IPS DF 6.9 (cell line): Measurements from ENCODE around the gene TSPAN17.

Source experiments
- DNase-seq: peaks from one replicate; pipeline ENCODE4 v3.0.0-alpha.2; 2013; ENCODE audit warnings: low read depth, low spot score
- H3K27ac ChIP-seq: one replicate; pipeline ENCODE4 v1.5.1; 2013; ENCODE audit warnings: low read length, control low read depth
- H3K27me3 ChIP-seq: 2 replicates; pipeline ENCODE4 v1.6.1; 2013; ENCODE audit warnings: mild to moderate bottlenecking, low read length; ENCODE audit not compliant: control insufficient read depth, insufficient read depth
- H3K36me3 ChIP-seq: 2 replicates; pipeline ENCODE4 v1.6.1; 2013; ENCODE audit warnings: low read length; ENCODE audit not compliant: control insufficient read depth, insufficient read depth
- H3K4me1 ChIP-seq: 2 replicates; pipeline ENCODE4 v1.6.1; 2013; ENCODE audit warnings: low read length; ENCODE audit not compliant: control insufficient read depth, insufficient read depth
- H3K4me3 ChIP-seq: 2 replicates; pipeline ENCODE4 v1.5.1; 2013; ENCODE audit warnings: mild to moderate bottlenecking, low read length
- H3K9me3 ChIP-seq: 2 replicates; pipeline ENCODE4 v1.6.1; 2013; ENCODE audit warnings: low read length, inconsistent platforms; ENCODE audit not compliant: control insufficient read depth, insufficient read depth
- WGBS: extraction: QIAGEN DNeasy Blood & Tissue Kit; methylation state at CpG from one replicate; pipeline ENCODE4 v1.1.7; 2013; ENCODE audit warnings: mixed read lengths, missing lambda C conversion rate; ENCODE audit not compliant: insufficient read length, insufficient coverage; 5-methylcytosine and 5-hydroxymethylcytosine counted together

The TSPAN17 gene

DNA sequence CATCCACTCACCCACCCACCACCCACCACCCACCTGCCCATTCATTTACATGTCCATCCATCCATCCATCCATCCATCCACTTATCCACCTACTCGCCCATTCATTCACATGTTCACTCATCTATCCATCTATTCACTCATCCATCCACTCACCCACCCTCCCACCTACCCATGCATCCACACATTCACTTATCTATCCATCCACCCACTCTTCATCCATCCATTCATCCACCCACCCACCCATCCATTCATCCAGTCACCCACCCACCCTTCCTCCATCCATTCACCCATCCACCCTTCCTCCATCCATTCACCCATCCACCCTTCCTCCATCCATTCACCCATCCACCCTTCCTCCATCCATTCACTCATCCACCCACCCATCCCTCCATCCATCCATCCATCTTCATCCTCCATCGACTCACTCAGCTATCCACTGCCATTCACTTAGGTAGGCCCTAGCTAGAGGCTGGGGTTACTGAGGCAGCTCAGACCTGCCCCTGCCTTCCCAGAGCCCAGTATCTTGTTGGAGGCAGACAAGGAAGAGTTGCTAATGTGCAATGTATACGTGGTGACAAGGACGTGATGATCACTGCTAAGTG lies 12.7 kb downstream of the TSPAN17 start:
- Histone ChIP-seq H3K4me1 (peaks cover 5% of the 10 kb centered on the region), H3K36me3 (0 out of 2 replicates have a peak, but pooled peaks cover 3% of the 10 kb centered on the region), H3K27ac (no peak overlapping the region), H3K27me3 (no peaks in the 10 kb centered on the region), H3K9me3 (no peaks in the 10 kb centered on the region), H3K4me3 (no peak overlapping the region)
- WGBS = 100% methylated on average over 1 of the region's 4 CpGs
- DNase-seq = no peak

GRCh38 chr5:176660530-176660859 lies 13.2 kb downstream of the TSPAN17 start:
- no CpG with 5 or more reads among the region's 1 CpG for WGBS
- H3K27me3 ChIP-seq = no peaks in the 10 kb centered on the region
- peaks cover 5% of the 10 kb centered on the region for H3K4me1 ChIP-seq
- DNase-seq = no peak
- no peak overlapping the region for H3K4me3 ChIP-seq
- 0 out of 2 replicates have a peak, but pooled peaks cover 3% of the 10 kb centered on the region for H3K36me3 ChIP-seq
- H3K9me3 ChIP-seq = no peaks in the 10 kb centered on the region
- H3K27ac ChIP-seq = no peak overlapping the region

GRCh38 chr5:176660860-176661641 lies 13.8 kb downstream of the TSPAN17 start:
- H3K4me1 ChIP-seq = peaks cover 5% of the 10 kb centered on the region
- no peaks in the 10 kb centered on the region for H3K27me3 ChIP-seq
- H3K36me3 ChIP-seq = 0 out of 2 replicates have a peak, but pooled peaks cover 3% of the 10 kb centered on the region
- H3K27ac ChIP-seq = no peak overlapping the region
- no CpG with 5 or more reads among the region's 33 CpGs for WGBS
- no peak overlapping the region for H3K4me3 ChIP-seq
- DNase-seq = peak; percentile 87
- no peaks in the 10 kb centered on the region for H3K9me3 ChIP-seq

- Histone ChIP-seq H3K4me1 (peaks cover 5% of the 10 kb centered on the region), H3K27ac (no peak overlapping the region), H3K36me3 (0 out of 2 replicates have a peak, but pooled peaks cover 3% of the 10 kb centered on the region), H3K9me3 (no peaks in the 10 kb centered on the region), H3K27me3 (no peaks in the 10 kb centered on the region), H3K4me3 (no peak overlapping the region)
- no peak for DNase-seq
- WGBS = no CpG with 5 or more reads among the region's 10 CpGs
These were observed 14.4 kb downstream of the TSPAN17 start for GRCh38 chr5:176661676-176662075.

DNA sequence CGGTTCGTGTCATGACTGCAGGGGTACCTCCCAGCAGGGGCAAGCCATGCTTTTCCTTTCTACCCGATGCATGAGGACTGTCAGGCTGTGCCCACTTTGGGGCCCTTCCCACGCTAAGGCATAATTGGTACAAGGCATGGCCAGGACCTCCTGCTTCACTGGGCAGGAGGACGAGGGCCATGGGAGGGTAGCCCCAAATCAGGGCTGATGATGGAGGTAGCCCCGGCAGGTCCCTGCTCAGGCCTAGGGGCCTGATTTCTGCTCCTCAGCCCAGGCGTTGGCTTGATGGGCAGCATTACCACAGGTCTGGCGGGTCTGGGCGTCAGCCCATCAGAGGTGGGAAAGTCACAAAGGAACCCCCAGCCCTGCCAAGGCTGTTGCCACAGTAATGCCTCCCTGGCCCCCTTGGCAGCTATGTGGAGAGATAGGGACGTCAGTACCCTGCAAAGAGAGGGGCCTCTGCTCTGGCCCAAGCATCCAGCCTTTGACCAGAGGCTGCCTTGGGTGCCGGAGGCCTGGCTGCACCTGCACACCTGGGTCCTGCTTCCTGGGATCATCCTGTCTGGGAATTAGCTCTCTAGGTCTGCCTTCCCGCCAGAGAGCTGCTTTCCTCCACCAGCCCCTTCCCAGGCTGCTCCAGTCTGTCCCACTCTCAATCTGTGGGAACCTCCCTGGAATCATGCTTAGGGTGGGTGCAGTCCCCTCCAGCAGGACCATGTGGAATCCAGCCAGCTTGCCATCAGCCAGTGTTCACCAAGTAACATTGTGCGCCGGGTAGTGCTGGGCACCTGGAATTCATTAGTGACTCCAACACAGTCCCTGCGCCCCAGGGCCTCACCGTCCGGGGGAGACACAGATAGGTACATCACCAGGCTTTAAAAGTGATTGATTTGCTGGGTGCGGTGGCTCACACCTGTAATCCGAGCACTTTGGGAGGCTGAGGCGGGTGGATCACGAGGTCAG lies 15.4 kb downstream of the TSPAN17 start:
- H3K27me3 ChIP-seq = no peaks in the 10 kb centered on the region
- H3K4me3 ChIP-seq = no peak overlapping the region
- no peaks in the 10 kb centered on the region for H3K36me3 ChIP-seq
- WGBS = no CpG with 5 or more reads among the region's 21 CpGs
- no peak overlapping the region for H3K27ac ChIP-seq
- H3K9me3 ChIP-seq = no peaks in the 10 kb centered on the region
- DNase-seq = no peak
- peaks cover 5% of the 10 kb centered on the region for H3K4me1 ChIP-seq

DNA sequence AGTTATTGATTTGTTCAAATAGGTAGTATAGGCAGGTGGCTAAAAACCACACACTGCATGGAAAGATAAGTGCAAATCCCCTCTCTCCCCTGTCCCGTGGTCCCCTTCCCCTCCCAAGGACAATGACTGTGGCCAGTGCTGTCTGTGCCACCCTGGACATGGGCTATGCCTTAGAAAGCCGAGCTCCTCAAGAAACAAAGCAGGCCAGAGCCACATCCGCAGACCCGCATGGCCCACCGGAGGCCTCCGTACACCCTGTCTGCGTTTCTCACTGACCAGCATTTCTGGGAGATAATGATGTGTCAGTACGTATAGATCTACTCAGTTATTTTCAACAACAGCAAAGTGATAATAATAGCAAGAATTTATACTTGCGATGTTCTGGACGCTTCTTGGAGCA lies 16.3 kb downstream of the TSPAN17 start:
- Histone ChIP-seq H3K27me3 (no peaks in the 10 kb centered on the region), H3K4me1 (peaks cover 5% of the 10 kb centered on the region), H3K36me3 (no peaks in the 10 kb centered on the region), H3K4me3 (no peak overlapping the region), H3K27ac (no peak overlapping the region), H3K9me3 (no peaks in the 10 kb centered on the region)
- WGBS = no CpG with 5 or more reads among the region's 10 CpGs
- DNase-seq = no peak

GRCh38 chr5:176664479-176664878 lies 17.2 kb downstream of the TSPAN17 start:
- no peak for DNase-seq
- no peak overlapping the region for H3K27ac ChIP-seq
- no CpG with 5 or more reads among the region's 6 CpGs for WGBS
- no peaks in the 10 kb centered on the region for H3K9me3 ChIP-seq
- H3K4me1 ChIP-seq = peaks cover 5% of the 10 kb centered on the region
- no peaks in the 10 kb centered on the region for H3K27me3 ChIP-seq
- no peaks in the 10 kb centered on the region for H3K36me3 ChIP-seq
- H3K4me3 ChIP-seq = no peak overlapping the region

- Histone ChIP-seq H3K9me3 (no peaks in the 10 kb centered on the region), H3K4me3 (no peak overlapping the region), H3K4me1 (peaks cover 5% of the 10 kb centered on the region), H3K27me3 (no peaks in the 10 kb centered on the region), H3K36me3 (no peaks in the 10 kb centered on the region), H3K27ac (no peak overlapping the region)
- no peak for DNase-seq
- WGBS = no CpG with 5 or more reads among the region's 19 CpGs
These were observed 17.6 kb downstream of the TSPAN17 start for GRCh38 chr5:176664886-176665285.

- no CpG with 5 or more reads among the region's 6 CpGs for WGBS
- H3K4me3 ChIP-seq = no peak overlapping the region
- no peaks in the 10 kb centered on the region for H3K27me3 ChIP-seq
These were observed 18.2 kb downstream of the TSPAN17 start for GRCh38 chr5:176665517-176665916.

DNA sequence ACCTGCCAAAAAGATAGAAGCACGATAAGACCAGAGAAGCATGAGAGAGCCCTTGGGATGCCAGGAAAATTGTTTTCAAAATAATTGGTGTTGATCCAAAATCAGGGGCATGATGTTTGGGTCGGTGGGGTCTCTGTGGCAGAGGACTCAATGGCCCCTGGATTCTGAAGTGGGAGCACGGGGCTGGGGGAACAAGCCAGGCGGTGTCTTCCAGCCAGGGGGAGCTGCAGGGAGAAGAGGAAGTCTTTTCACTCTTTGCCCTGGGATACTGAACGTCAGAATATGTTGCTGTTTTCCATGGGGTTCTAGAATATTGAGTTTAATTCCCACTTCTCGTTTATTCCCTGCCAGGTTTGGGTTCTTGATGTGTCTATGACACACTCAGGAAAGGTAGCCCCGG lies 20.4 kb downstream of the TSPAN17 start:
- no peak for DNase-seq

More at GRCh38 chr5:176665517-176665916, 18.2 kb downstream of the TSPAN17 start:
- DNase-seq = no peak
- H3K4me1 ChIP-seq = peaks cover 5% of the 10 kb centered on the region
- no peaks in the 10 kb centered on the region for H3K36me3 ChIP-seq
- no peak overlapping the region for H3K27ac ChIP-seq
- no peaks in the 10 kb centered on the region for H3K9me3 ChIP-seq

More for the DNA sequence above, 20.4 kb downstream of the TSPAN17 start:
- H3K4me3 ChIP-seq = no peak overlapping the region
- no peaks in the 10 kb centered on the region for H3K9me3 ChIP-seq
- WGBS = no CpG with 5 or more reads among the region's 7 CpGs
- H3K4me1 ChIP-seq = peaks cover 2% of the 10 kb centered on the region; the same call in 1 of the 2 replicates
- H3K27me3 ChIP-seq = no peaks in the 10 kb centered on the region
- H3K36me3 ChIP-seq = no peaks in the 10 kb centered on the region
- H3K27ac ChIP-seq = no peak overlapping the region
